Tibial nerve (tissue), 4 donors: Measurements from ENCODE around the gene MYO7A. TPM values are rescaled to one million over a fixed set of nuclear protein-coding genes. Genes with fewer than 3 reads are reported as not detected.

Source experiments
- DNase-seq, 2 donors: peaks; one replicate each; pipeline ENCODE4 v3.0.0-alpha.2; 2019; ENCODE audit warnings: low spot score in 2 of 2
- H3K27ac ChIP-seq, 4 donors: fragments of 200-600 bp; sonication (generic) in 3 of 4; one replicate each; pipeline ENCODE4 v1.5.1; 2017 to 2019; ENCODE audit warnings: mild to moderate bottlenecking in 1 of 4
- H3K27me3 ChIP-seq, 2 donors: fragments of 200-600 bp; sonication (generic) in 1 of 2; one replicate each; pipeline versions ENCODE4 v1.5.1 to v1.6.0; 2017 to 2019
- H3K36me3 ChIP-seq, 3 donors: fragments of 200-600 bp; sonication (generic); one replicate each; pipeline ENCODE4 v1.5.1; 2018 to 2019
- H3K4me1 ChIP-seq, 4 donors: fragments of 200-600 bp; sonication (generic) in 3 of 4; one replicate each; pipeline ENCODE4 v1.5.1; 2017 to 2019
- H3K4me3 ChIP-seq, 4 donors: fragments of 200-600 bp; sonication (generic) in 3 of 4; one replicate each; pipeline ENCODE4 v1.5.1; 2017 to 2019; ENCODE audit warnings: mild to moderate bottlenecking in 1 of 4, moderate library complexity in 1 of 4
- H3K9me3 ChIP-seq, 4 donors: fragments of 200-600 bp; sonication (generic) in 3 of 4; one replicate each; pipeline ENCODE4 v1.5.1; 2017 to 2019
- EP300 ChIP-seq, 2 donors: sonication (generic); formaldehyde crosslinking; IDR thresholded peaks; one replicate each; pipeline ENCODE4 v1.6.1; 2017; ENCODE audit warnings: antibody characterized with exemption in 2 of 2, mild to moderate bottlenecking in 1 of 2
- POLR2A ChIP-seq, 2 donors: fragments of 450-650 bp; IDR thresholded peaks; one replicate each; pipeline ENCODE4 v1.6.1; 2017; ENCODE audit warnings: antibody characterized with exemption in 2 of 2, mild to moderate bottlenecking in 2 of 2, moderate library complexity in 2 of 2
- WGBS, 2 donors: methylation state at CpG; one replicate each; pipeline ENCODE4 v1.1.5; 2018; 5-methylcytosine and 5-hydroxymethylcytosine counted together
- total RNA-seq, 4 donors: library from RNA; depleted of rRNA; stranded (reverse); fragments of >200 nt; gene quantifications; one replicate each; pipeline ENCODE4 v1.1.0, GENCODE V29; 2016
- TF ChIP-seq, protein P1 (sequence below), 5 experiments: fragments of 200-600 bp in 3 of 5; fragments of 450-650 bp in 2 of 5; sonication (generic) in 3 of 5; IDR thresholded peaks; one replicate each; pipeline ENCODE4 v1.5.1; 2016 to 2019; ENCODE audit warnings: antibody characterized with exemption in 5 of 5, mild to moderate bottlenecking in 3 of 5, moderate library complexity in 2 of 5

MYO7A gene
- total RNA-seq, 4 donors from 2014 or later = 12.6 to 45.0 (median 24.4) TPM

DNA sequence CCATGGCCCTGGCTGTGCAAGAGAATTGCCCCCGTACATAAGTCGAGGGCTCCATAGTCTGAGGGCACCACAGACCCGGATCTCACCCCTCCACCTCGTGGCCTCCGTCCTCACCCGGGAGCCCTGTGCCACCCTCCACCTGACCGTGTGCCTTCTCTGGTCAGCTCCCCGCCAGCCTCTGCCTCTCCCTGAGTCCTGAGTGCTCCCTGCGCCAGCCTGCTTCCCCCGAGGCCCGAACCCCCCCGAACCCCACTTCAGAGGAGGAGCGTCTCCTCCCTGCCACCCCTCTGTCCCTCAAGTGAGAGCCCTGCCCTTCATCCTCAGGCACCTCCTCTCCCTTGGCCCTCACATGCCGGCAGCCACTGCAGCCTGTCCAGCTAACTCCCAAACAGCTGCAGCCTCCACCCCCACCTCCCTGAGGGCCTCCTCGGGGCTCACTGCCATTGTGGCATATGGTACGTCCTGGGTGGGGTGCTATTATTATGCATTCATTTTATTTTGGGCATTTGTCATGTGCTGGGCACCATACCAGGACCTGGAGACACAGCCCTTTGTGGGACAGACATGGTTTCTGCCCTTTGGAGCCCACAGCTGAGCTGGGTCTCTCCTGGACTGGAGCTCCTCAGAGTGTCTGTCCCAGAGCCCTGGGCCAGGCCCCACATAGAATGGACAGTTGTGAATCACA, 67.2 kb downstream of the MYO7A start:
- WGBS, 2 donors = 74 to 82% methylated on average over 16 of the region's 16 CpGs
- H3K9me3 ChIP-seq = no peaks in the 10 kb centered on the region
- no peak overlapping the region for H3K4me3 ChIP-seq
- H3K27me3 ChIP-seq = no peaks in the 10 kb centered on the region
- TF ChIP-seq, protein P1, sequence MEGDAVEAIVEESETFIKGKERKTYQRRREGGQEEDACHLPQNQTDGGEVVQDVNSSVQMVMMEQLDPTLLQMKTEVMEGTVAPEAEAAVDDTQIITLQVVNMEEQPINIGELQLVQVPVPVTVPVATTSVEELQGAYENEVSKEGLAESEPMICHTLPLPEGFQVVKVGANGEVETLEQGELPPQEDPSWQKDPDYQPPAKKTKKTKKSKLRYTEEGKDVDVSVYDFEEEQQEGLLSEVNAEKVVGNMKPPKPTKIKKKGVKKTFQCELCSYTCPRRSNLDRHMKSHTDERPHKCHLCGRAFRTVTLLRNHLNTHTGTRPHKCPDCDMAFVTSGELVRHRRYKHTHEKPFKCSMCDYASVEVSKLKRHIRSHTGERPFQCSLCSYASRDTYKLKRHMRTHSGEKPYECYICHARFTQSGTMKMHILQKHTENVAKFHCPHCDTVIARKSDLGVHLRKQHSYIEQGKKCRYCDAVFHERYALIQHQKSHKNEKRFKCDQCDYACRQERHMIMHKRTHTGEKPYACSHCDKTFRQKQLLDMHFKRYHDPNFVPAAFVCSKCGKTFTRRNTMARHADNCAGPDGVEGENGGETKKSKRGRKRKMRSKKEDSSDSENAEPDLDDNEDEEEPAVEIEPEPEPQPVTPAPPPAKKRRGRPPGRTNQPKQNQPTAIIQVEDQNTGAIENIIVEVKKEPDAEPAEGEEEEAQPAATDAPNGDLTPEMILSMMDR (IDR thresholded peaks at IDR 0.05) = no peak
- TF ChIP-seq POLR2A (IDR thresholded peaks at IDR 0.05) = no peak
- no peak for TF ChIP-seq EP300 (IDR thresholded peaks at IDR 0.05)
- H3K27ac ChIP-seq = no peak overlapping the region
- no peaks in the 10 kb centered on the region for H3K4me1 ChIP-seq
- DNase-seq = no peak
- H3K36me3 ChIP-seq = peaks cover 0 to 14% (median 0%) of the 10 kb centered on the region in 3 donors

DNA sequence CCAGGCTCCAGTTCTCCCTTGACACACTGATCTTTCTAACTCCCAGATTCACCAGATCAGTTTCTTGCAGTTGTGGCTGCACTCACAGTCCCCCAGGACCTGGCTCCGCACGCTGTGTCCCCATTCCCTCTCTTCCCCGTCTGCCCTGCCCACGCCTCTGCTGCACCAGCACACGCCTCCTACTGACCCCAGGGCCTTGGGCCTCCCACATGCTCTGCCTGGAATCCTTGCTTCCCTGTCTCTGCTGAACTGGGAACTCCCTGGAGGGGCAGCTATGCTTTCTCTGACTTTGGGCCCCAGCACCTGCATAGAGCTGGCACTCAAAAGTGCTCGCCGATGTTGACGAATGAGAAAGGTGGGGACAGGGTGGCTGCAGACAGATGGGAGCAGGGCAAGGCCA, 68.9 kb downstream of the MYO7A start:
- TF ChIP-seq EP300 (IDR thresholded peaks at IDR 0.05) (no peak), POLR2A (IDR thresholded peaks at IDR 0.05) (no peak)
- TF ChIP-seq, protein P1 (IDR thresholded peaks at IDR 0.05) = no peak
- DNase-seq = no peak
- Histone ChIP-seq H3K27ac (no peak overlapping the region), H3K36me3 (peaks cover 0 to 10% (median 0%) of the 10 kb centered on the region in 3 donors), H3K9me3 (no peaks in the 10 kb centered on the region), H3K4me1 (no peaks in the 10 kb centered on the region), H3K4me3 (no peak overlapping the region), H3K27me3 (no peaks in the 10 kb centered on the region)
- 63 to 64% methylated on average over 8 of the region's 8 CpGs for WGBS, 2 donors

DNA sequence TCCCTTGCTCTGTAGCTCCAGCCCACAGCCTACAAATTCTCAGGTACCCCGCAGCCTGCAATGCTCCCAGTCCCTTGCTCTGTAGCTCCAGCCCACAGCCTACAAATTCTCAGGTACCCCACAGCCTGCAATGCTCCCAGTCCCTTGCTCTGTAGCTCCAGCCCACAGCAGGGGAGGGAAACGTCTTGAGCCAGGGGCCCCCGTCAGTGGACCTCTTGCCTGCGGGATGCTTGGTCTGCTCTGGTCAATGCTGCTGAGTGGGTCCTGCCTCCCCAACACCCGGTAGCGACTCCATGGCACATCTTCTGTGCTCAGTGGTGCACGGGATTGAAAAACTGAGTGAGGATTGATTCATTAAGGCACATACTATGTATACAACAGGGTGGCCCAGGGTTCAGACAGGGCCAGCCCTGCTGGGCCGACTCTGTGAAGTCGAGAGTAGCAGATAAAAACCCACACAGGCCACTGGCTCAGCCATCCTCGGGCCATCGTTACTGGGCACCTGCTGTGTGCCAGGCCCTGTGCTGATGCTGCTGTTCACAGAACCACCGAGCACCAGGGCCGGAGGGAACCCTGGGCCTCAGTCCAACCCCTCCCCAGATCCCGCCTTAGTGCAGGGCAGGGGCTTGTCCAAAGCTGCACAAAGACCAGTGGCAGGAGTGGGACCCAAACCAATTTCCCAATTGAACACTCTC, 69.7 kb downstream of the MYO7A start:
- no peaks in the 10 kb centered on the region for H3K9me3 ChIP-seq
- no peaks in the 10 kb centered on the region for H3K27me3 ChIP-seq
- WGBS, 2 donors = 90 to 91% methylated on average over 10 of the region's 14 CpGs
- peaks cover 0 to 5% (median 0%) of the 10 kb centered on the region in 3 donors for H3K36me3 ChIP-seq
- no peak for DNase-seq
- no peak overlapping the region for H3K27ac ChIP-seq
- H3K4me1 ChIP-seq = no peaks in the 10 kb centered on the region
- no peak overlapping the region for H3K4me3 ChIP-seq
- TF ChIP-seq, protein P1 (IDR thresholded peaks at IDR 0.05) = no peak
- no peak for TF ChIP-seq EP300 (IDR thresholded peaks at IDR 0.05)
- TF ChIP-seq POLR2A (IDR thresholded peaks at IDR 0.05) = no peak

DNA sequence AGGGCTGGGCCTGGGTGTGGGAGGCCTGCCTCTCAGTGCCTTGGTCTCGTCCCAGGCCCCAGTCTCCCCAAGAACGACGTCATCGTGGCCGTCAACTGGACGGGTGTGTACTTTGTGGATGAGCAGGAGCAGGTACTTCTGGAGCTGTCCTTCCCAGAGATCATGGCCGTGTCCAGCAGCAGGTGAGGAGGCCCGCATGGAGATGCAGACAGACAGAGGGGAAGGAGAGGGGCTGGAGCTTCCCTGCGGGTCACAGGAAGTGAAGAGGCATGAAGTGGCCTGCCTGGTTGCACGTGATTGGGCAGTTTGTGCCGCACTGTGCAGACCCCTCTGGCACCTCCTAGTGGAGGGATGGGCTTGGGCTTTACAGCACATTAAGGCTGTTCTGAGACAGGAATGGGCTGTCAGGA, 70.4 kb downstream of the MYO7A start:
- Histone ChIP-seq H3K9me3 (no peaks in the 10 kb centered on the region), H3K4me3 (no peak overlapping the region), H3K4me1 (no peaks in the 10 kb centered on the region), H3K36me3 (peaks cover 0 to 5% (median 0%) of the 10 kb centered on the region in 3 donors), H3K27ac (no peak overlapping the region), H3K27me3 (no peaks in the 10 kb centered on the region)
- TF ChIP-seq EP300 (IDR thresholded peaks at IDR 0.05) (no peak), POLR2A (IDR thresholded peaks at IDR 0.05) (no peak)
- TF ChIP-seq, protein P1 (IDR thresholded peaks at IDR 0.05) = no peak
- DNase-seq = no peak
- 74 to 75% methylated on average over 11 of the region's 11 CpGs for WGBS, 2 donors

DNA sequence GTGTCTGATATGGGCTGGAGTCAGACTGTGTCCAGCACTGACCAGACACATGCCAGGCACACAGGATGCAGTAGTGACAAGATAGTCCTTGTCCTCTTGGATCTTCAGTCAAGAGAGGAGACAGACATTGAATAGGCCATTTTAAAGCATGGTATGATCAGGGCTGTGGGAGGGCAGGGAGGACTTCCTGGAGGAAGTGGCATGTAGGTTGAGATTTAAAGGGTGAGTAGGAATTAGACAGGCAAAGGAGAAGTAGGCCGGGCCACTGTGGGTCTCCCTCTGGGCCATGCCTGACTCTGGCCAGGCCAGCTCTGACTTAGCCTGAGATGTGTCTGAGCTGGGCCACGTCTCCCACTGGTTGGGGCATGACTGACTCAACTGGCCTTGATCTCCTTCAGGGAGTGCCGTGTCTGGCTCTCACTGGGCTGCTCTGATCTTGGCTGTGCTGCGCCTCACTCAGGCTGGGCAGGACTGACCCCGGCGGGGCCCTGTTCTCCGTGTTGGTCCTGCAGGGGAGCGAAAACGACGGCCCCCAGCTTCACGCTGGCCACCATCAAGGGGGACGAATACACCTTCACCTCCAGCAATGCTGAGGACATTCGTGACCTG, 71.2 kb downstream of the MYO7A start:
- no peak overlapping the region for H3K4me3 ChIP-seq
- H3K27ac ChIP-seq = no peak overlapping the region
- no peaks in the 10 kb centered on the region for H3K27me3 ChIP-seq
- H3K36me3 ChIP-seq = peaks cover 0 to 5% (median 0%) of the 10 kb centered on the region in 3 donors
- no peaks in the 10 kb centered on the region for H3K4me1 ChIP-seq
- TF ChIP-seq, protein P1 (IDR thresholded peaks at IDR 0.05) = no peak
- TF ChIP-seq POLR2A (IDR thresholded peaks at IDR 0.05) (no peak), EP300 (IDR thresholded peaks at IDR 0.05) (no peak)
- WGBS, 2 donors = 95 to 97% methylated on average over 12 to 13 of the region's 13 CpGs
- H3K9me3 ChIP-seq = no peaks in the 10 kb centered on the region
- DNase-seq = no peak
